ENCODE data around the gene C1orf105. TPM values are rescaled to one million over a fixed set of nuclear protein-coding genes. Genes with fewer than 3 reads are reported as not detected.

Gene C1orf105
- total RNA-seq, 1 donor from 2014 or later: not detected

GRCh38 chr1:172453153-172453545, 32.7 kb downstream of the C1orf105 start:
- no peak overlapping the region for H3K4me3 ChIP-seq (ENCODE audit: low read depth, low read length)
- DNase-seq (ENCODE audit: low read depth): no peak
- TF ChIP-seq CTCF (conservative IDR thresholded peaks at IDR 0.05; ENCODE audit: low read depth, low read length): no peak

GRCh38 chr1:172453607-172454006, 33.1 kb downstream of the C1orf105 start:
- no peak for DNase-seq (ENCODE audit: low read depth)
- no peak overlapping the region for H3K4me3 ChIP-seq (ENCODE audit: low read depth, low read length)
- TF ChIP-seq CTCF (conservative IDR thresholded peaks at IDR 0.05; ENCODE audit: low read depth, low read length): no peak

GRCh38 chr1:172455451-172455850, 35.0 kb downstream of the C1orf105 start:
- no peak for DNase-seq (ENCODE audit: low read depth)
- TF ChIP-seq CTCF (conservative IDR thresholded peaks at IDR 0.05; ENCODE audit: low read depth, low read length): no peak
- no peak overlapping the region for H3K4me3 ChIP-seq (ENCODE audit: low read depth, low read length)

- no peak for DNase-seq (ENCODE audit: low read depth)
- no peak overlapping the region for H3K4me3 ChIP-seq (ENCODE audit: low read depth, low read length)
- no peak for TF ChIP-seq CTCF (conservative IDR thresholded peaks at IDR 0.05; ENCODE audit: low read depth, low read length)
Measured at GRCh38 chr1:172456344-172456769, 35.9 kb downstream of the C1orf105 start.

- no peak overlapping the region for H3K4me3 ChIP-seq (ENCODE audit: low read depth, low read length)
- no peak for TF ChIP-seq CTCF (conservative IDR thresholded peaks at IDR 0.05; ENCODE audit: low read depth, low read length)
- no peak for DNase-seq (ENCODE audit: low read depth)
Measured at GRCh38 chr1:172457479-172458130, 37.1 kb downstream of the C1orf105 start.

GRCh38 chr1:172460177-172460576, 39.7 kb downstream of the C1orf105 start:
- TF ChIP-seq CTCF (conservative IDR thresholded peaks at IDR 0.05; ENCODE audit: low read depth, low read length): no peak
- no peak overlapping the region for H3K4me3 ChIP-seq (ENCODE audit: low read depth, low read length)
- DNase-seq (ENCODE audit: low read depth): no peak

- no peak for DNase-seq (ENCODE audit: low read depth)
- no peak overlapping the region for H3K4me3 ChIP-seq (ENCODE audit: low read depth, low read length)
- no peak for TF ChIP-seq CTCF (conservative IDR thresholded peaks at IDR 0.05; ENCODE audit: low read depth, low read length)
Measured at GRCh38 chr1:172460887-172461315, 40.4 kb downstream of the C1orf105 start.
